MM.1S (cell line): Measurements from ENCODE around the gene MAPK11.

Experiments
- EZH2 ChIP-seq: fragments of 300-600 bp; sonication (generic); optimal IDR thresholded peaks from 2 replicates; pipeline ENCODE3; 2017; ENCODE audit warnings: low read depth, mild to moderate bottlenecking, antibody characterized with exemption, low read length, mixed read lengths
- EZH2phosphoT487 ChIP-seq: fragments of 300-600 bp; sonication (generic); IDR thresholded peaks from 2 replicates; pipeline ENCODE4 v1.6.1; 2018; ENCODE audit warnings: antibody characterized with exemption, low read length
- TF ChIP-seq, protein P1 (sequence below): fragments of 300-600 bp; sonication (generic); IDR thresholded peaks from 2 replicates; pipeline ENCODE4 v1.5.1; 2016; ENCODE audit warnings: antibody characterized with exemption, low read length, mixed read lengths

DNA sequence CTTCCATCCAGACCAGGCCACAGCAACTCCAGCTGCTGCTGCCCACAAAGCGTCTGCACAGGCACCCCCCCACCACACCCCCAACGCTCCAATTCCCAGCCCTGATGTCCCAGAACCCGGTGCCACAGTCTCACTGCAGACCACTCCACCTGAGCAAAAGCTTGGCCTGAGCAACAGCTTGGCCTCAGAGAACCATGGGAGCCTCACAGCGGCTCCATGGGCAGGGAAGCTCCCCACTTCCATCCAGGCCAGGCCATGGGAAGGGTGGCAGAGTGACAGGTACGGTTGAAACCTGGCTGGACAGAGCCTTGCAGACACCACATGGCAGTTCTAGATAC is 24.1 kb upstream of the MAPK11 start:
- TF ChIP-seq, protein P1, sequence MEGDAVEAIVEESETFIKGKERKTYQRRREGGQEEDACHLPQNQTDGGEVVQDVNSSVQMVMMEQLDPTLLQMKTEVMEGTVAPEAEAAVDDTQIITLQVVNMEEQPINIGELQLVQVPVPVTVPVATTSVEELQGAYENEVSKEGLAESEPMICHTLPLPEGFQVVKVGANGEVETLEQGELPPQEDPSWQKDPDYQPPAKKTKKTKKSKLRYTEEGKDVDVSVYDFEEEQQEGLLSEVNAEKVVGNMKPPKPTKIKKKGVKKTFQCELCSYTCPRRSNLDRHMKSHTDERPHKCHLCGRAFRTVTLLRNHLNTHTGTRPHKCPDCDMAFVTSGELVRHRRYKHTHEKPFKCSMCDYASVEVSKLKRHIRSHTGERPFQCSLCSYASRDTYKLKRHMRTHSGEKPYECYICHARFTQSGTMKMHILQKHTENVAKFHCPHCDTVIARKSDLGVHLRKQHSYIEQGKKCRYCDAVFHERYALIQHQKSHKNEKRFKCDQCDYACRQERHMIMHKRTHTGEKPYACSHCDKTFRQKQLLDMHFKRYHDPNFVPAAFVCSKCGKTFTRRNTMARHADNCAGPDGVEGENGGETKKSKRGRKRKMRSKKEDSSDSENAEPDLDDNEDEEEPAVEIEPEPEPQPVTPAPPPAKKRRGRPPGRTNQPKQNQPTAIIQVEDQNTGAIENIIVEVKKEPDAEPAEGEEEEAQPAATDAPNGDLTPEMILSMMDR = no peak
- no peak for TF ChIP-seq EZH2
- TF ChIP-seq EZH2phosphoT487 = no peak
